Omental fat pad (tissue), 4 donors: ENCODE measurements around the gene VASH2. TPM values are rescaled to one million over a fixed set of nuclear protein-coding genes. Genes with fewer than 3 reads are reported as not detected.

Source experiments
- ATAC-seq: fragments of 150-250 bp; one replicate; pipeline ENCODE4 v1.9.1; 2016; ENCODE audit warnings: mild to moderate bottlenecking, moderate library complexity; ENCODE audit not compliant: low FRiP score
- DNase-seq: peaks from one replicate; pipeline ENCODE4 v3.0.0-alpha.2; 2019; ENCODE audit warnings: low spot score
- total RNA-seq, 4 donors: library from RNA; depleted of rRNA; stranded (reverse); fragments of >200 nt; gene quantifications; one replicate each; pipeline ENCODE4 v1.1.0, GENCODE V29; 2016
- TF ChIP-seq, protein P1 (sequence below), 3 donors: fragments of 450-650 bp; IDR thresholded peaks; one replicate each; pipeline ENCODE4 v1.5.1; 2016 to 2017; ENCODE audit warnings: antibody characterized with exemption in 3 of 3, mild to moderate bottlenecking in 3 of 3, moderate library complexity in 2 of 3

VASH2 gene
- total RNA-seq, 4 donors from 2014 or later: 0.31 to 7.6 (median 1.2) TPM

DNA sequence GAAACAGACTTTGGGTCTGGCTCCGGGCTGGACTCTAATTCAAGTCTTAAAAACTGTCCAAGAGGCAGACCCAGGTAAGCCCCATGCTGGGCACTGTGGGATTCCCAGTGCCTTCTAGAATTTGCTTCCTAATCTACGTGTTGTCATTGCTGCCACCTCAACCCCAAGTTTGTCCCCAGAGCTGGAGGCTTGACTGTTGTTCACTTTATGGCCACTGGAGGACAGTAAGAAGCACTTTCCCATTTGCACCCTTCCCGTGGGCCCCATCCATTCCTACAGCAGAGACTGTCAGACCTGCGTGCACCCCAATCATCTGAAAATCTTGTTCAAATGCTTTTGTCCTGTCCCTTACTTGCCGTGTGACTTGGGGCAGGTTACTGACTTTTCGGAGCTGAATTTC lies 29.4 kb upstream of the VASH2 start:
- TF ChIP-seq, protein P1, sequence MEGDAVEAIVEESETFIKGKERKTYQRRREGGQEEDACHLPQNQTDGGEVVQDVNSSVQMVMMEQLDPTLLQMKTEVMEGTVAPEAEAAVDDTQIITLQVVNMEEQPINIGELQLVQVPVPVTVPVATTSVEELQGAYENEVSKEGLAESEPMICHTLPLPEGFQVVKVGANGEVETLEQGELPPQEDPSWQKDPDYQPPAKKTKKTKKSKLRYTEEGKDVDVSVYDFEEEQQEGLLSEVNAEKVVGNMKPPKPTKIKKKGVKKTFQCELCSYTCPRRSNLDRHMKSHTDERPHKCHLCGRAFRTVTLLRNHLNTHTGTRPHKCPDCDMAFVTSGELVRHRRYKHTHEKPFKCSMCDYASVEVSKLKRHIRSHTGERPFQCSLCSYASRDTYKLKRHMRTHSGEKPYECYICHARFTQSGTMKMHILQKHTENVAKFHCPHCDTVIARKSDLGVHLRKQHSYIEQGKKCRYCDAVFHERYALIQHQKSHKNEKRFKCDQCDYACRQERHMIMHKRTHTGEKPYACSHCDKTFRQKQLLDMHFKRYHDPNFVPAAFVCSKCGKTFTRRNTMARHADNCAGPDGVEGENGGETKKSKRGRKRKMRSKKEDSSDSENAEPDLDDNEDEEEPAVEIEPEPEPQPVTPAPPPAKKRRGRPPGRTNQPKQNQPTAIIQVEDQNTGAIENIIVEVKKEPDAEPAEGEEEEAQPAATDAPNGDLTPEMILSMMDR (IDR thresholded peaks at IDR 0.05): no peak
- ATAC-seq: no peak

DNA sequence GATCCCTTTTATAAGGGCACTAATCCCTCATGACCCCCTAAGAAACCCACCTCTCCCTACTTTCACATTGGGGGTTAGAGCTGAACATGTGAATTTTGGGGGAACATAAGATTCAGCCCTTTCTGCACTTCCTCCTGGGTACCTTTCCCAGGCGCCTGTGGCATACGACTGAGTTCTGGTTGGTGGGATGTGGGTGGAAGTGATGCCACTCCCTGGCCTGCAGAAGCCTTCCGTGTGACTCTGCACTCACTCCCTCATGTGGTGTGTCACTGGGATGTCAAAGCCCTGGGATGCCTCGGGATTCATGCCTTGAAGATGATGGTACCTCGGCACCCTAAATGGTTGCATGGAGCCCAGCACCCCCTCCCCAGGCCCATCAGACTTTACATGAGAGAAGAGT lies 28.3 kb upstream of the VASH2 start:
- TF ChIP-seq, protein P1 (IDR thresholded peaks at IDR 0.05): no peak
- no peak for ATAC-seq
- DNase-seq: no peak

More for the DNA sequence above, 29.4 kb upstream of the VASH2 start:
- DNase-seq: no peak

DNA sequence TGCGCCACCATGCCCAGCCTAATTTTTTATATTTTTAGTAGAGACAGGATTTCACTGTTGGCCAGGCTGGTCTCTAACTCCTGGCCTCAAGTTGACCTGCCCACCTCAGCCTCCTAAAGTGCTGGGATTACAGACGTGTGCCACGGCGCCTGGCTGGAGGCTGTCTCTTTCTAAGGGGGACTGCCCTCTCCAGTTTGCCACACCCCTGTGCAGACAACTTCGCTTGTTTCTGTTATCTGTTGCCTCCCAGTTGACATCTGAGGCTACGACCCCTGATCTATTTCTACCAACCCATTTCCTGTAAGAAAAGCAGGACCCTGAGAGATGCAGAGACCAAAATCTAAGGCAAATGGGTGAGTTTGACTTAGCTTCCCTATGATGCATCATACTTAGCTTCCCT lies 24.0 kb upstream of the VASH2 start:
- TF ChIP-seq, protein P1 (IDR thresholded peaks at IDR 0.05): no peak
- DNase-seq (no peak), ATAC-seq (no peak)

DNA sequence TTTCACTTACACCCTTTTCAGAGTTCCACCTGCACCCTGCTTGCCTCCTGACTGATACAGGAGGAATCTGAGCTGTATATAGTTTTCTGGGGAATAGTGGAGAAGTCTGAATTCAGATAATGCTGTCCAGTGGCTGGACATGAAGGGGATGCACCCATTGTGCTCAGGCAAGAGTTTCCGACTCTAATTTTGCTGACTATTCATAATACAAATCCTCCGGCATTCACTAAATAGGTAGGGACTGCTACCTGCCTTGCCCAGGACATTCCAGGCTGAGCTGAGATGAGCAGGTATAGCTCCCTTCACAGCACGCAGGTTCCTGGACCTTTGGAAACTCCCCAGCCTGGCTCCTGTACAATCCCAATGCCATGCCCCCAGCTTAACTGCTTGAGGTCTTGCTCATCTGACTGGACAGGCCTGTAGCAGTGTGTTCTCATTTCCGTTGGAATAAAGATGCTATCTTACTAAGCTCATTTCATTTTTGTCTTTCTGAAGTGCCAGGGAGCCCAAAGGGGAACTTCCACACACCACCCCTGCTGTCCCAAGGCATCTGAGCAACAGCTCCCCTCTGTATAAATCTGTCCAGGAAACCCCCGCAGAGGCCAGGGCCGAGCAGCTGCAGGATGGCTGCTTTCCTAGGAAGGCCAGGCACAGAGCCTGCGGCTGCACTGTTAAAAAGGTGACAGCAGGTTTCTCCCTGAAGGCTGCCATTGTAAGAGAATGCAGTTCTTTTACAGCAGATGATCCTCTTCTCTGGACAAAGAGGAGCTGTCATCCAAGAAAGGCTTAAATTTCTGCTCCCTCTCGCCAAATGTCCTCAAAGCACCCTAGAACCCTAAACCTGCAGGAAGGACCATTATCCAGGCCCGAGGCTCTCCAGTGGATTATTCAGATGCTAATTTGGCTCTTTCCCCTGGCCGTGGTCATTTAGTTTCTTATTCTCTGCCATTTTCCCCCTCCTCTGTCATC lies 21.7 kb upstream of the VASH2 start:
- TF ChIP-seq, protein P1 (IDR thresholded peaks at IDR 0.05): no peak
- DNase-seq (no peak), ATAC-seq (no peak)

DNA sequence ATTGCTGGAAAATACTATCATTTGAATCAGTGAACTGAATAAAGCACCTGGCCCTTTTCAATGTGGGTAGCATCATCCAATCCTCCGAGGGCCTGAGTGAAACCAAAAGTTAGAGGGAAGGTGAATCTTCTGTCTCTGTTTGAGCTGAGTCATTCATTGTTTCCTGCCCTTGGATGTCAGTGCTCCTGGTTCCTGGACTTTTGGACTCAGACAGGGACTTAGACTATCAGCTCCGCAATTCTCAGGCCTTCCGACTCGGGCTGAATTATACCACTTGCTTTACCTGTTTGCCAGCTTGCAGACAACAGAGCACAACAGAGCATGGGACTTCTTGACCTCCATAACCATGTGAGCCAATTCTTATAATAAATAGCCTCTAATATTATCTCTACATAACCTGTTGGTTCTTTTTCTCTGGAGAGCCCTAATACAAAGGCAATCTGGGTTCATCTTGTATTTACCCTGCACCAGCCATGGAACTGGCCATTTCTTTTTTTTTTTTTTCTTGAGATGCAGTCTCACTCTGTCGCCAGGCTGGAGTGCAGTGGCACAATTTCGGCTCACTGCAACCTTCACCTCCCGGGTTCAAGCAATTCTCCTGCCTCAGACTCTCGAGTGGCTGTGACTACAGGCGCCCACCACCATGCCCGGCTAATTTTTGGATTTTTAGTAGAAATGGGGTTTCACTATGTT lies 19.2 kb upstream of the VASH2 start:
- ATAC-seq (no peak), DNase-seq (no peak)
- TF ChIP-seq, protein P1 (IDR thresholded peaks at IDR 0.05): no peak

DNA sequence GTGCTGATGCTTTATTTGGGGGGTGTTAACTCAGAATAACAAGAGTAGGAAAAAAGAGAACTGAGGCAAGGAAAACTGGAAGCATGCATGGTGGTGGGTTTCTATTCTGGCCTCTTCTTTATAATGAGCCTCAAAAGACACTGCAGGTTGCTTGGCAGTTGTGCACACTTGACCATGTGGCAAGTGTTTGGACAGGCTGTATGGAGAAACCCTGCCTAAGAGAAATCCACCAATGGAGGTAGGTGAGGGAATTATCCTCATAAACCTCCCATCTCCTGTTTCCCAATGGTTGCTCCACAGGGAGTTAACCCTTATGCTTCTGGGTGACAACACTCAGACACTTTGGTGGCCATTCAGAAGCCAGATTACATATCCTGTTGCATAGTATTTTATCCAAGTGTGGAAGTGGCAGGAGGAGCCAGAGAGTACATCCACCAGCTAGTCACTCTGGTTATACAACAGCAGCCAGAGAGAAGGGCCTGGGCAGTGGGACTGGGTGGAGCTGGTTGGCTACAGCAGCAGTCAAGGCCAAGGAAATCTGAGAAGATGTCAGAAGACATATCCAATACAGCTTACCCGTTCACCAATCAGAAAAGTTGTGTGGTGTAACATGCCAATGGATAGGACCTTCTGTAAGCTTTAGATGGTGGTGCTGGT lies 16.4 kb upstream of the VASH2 start:
- ATAC-seq (no peak), DNase-seq (no peak)
- TF ChIP-seq, protein P1 (IDR thresholded peaks at IDR 0.05): no peak
